NCI-H460 (cell line): Measurements from ENCODE around the gene PROZ. TPM values are rescaled to one million over a fixed set of nuclear protein-coding genes. Genes with fewer than 3 reads are reported as not detected.

Experiments
- DNase-seq: peaks from one replicate; pipeline ENCODE4 v3.0.0-alpha.2; 2016; ENCODE audit warnings: low read depth; ENCODE audit errors: extremely low read depth
- total RNA-seq: library from RNA; depleted of rRNA; stranded (reverse); fragments of >200 nt; shearing (Covaris generic); gene quantifications from 2 replicates; pipeline ENCODE4 v1.2.3, GENCODE V29; 2014

The PROZ gene
- total RNA-seq, 1 experiment from 2014 or later, result not detected

DNA sequence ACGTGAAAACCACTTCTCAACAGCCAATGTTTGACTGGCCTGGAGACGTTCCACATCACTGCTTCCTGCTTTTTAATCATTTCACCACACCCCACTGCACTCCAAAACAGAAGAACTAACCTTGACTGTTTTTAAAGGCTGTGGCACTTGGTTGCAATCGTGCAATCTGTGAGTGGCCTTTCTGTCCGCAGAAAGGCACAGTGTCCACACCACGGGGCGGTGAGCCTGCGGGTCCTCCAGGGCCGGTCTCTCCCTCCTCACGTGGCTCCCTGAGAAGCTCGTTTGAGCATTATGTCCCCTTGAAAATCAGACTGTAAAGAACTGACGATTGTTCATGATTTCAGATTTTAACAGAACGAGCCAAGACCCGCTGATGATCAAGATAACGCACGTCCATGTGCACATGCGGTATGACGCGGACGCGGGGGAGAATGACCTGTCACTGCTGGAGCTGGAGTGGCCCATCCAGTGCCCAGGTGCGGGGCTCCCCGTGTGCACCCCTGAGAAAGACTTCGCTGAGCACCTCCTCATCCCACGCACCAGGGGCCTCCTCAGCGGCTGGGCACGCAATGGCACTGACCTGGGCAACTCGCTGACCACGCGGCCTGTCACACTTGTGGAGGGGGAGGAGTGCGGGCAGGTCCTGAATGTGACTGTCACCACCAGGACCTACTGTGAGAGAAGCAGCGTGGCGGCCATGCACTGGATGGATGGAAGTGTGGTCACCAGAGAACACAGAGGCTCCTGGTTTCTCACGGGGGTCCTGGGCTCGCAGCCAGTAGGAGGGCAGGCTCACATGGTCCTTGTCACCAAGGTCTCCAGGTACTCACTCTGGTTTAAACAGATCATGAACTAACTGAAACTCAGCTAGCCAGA is 13.0 kb downstream of the PROZ start:
- no peak for DNase-seq

DNA sequence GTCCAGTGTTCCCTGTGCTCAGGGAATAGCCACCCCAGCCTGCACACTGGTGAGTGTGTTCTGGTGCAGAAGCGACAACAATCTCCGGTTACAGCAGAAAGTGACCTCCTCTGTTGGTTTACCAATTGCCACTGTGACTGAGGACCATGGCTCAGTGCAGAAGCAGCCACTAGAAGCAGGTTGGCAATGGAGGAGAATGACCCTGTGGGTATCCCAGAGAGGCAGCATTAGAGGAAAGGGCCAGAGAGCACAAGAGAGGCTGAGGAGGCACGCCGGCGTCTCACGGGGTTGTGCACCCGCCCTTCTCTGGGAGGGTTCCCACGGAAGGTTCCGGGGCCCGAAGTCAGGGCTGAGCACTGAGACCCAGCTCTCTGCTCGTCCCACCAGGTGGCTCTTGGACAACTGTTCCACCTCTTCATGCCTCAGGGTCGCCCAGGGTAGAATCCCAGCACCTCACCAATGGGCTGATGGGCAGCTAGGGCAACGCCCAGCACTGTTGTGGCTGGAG is 14.0 kb downstream of the PROZ start:
- no peak for DNase-seq

DNA sequence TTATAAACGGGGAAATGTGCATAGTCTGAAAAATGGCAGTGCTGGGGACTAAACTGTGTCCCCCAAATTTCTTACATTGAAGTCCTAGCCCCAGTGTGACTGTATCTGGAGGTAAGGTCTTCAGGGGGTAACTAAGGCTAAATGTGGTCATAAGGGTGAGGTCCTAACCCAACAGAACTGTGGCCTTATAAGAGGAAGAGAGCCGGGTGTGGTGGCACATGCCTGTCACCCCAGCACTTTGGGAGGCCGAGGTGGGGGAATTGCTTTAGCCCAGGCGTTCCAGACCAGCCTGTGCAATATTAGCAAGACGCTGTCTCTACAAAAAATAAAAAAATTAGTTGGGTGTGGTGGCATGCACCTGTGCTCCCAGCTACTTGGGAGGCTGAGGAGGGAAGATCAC is 17.8 kb downstream of the PROZ start:
- DNase-seq, result no peak

DNA sequence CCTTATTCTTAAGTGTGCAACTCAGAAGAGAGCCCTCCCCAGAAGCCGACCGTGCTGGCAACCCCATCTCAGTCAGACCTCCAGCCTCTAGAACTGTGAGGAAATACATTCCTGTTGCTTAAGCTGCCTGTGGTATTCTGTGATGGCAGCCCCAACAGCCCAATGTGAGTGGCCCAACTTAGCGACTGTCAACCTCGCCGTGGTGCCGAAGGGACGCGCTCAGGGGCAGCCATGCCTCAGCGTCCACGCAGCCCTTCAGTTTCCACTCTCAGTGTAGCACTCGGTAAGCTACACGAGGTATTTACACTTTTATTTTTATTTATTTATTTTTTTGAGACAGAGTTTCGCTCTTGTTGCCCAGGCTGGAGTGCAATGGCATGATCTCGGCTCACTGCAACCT is 18.4 kb downstream of the PROZ start:
- DNase-seq, result no peak

DNA sequence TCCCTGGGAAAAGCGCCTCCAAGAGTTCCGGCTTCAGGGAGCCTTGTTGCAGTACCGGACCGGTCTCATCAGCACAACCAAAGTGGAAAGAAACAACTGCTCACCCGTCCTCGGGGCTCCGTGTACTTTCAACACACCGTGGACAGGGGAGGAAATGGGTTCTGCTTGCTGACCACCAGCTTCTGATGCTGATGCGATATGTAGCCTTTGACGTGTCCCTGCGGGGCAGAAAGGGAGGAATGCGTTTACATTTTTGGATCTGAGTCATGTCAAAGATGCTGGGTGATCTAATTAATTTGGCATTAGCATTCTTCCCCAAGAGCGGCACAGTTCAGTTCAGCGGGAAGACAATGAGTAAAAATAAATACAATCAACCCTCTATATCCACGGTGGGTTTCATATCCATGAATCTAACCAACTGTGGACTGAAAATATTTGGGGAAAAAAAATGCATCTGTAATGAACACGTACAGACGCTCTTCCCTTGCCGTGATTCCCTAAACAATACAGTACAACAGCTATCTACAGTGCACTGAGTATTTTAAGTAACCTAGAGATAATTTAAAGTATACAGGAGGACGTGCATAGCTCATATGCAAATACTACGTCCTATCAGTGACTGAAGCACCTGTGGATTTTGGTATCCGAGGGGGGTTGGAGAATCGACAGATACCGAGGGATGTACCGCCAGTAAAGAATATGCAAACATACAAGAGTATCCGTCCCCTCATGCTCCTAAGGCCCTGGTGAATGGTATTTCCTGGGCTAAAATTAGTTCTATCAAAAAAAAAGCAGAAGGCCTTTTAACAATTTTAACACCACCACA is 19.8 kb downstream of the PROZ start:
- DNase-seq, result no peak

DNA sequence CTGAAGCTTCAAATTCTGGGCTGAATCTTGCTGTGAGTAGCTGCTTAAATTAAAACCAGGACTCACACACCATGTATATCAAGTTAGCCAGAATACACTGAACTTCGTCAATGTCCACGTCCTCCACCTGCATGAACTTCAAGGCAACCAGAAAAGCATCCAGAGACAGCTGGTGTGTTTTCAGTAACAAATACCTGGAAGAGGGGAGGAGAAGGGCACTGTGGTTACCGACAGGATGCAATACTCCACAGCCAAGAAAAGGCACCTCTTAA is 20.4 kb downstream of the PROZ start:
- DNase-seq, result no peak

DNA sequence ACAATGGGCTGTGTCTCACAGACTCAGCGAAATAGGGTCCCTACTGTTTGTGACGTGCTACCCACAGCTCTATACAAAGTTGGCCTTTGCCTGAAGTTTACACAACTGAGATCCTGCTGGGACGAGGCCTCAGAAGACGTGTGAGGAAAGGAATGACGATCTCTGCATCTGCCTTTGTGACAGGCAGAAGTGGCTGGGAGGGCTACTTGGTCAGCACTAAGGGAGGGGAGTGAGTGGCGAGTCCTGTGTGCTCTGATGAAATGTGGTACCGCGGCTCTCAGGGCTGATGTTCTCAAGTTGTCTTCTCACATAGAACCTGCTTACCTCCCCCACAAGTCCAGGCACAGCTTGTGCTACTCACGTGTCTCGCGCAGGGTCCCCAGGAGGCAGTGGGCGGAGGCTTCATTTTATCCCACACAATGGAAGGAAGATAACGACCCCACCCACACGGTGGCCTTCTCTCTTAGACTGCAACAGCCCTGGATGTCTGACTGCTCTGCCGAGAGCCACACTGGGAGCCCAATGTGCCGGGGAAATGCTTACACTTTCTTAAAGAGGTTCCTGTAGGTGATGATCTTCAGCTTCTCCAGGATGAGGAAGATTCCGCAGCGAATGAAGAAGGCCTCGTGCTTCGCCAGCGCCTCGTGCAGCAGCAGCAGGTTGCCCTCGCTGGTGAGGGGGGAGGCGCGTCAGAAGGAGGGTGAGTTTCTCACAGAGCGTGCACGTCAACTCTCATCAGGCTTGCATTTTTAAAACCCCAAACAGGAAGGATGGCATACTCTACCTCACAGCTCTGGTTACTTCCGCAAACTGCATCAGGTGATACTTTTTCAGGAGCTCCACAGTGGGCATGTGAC is 21.2 kb downstream of the PROZ start:
- DNase-seq, result no peak

DNA sequence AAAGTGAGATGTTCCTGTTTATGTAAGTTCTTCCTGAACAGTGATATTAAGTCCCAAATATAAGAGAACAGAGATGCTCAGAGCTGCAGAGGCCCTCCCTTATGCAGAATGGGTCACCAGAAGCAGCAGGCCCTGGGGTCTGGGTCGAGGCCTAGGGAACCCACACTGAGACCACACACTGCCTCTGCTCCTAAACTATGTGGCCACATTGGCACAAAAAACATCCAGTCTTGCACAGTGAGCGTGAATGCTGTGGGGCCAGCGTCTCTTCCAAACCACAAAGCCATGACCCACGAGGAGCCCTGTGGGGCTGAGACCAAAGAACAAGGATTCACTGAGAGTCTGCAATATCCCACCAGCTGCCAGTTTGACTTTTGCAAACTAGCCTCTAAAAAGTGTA is 23.6 kb downstream of the PROZ start:
- DNase-seq, result no peak

DNA sequence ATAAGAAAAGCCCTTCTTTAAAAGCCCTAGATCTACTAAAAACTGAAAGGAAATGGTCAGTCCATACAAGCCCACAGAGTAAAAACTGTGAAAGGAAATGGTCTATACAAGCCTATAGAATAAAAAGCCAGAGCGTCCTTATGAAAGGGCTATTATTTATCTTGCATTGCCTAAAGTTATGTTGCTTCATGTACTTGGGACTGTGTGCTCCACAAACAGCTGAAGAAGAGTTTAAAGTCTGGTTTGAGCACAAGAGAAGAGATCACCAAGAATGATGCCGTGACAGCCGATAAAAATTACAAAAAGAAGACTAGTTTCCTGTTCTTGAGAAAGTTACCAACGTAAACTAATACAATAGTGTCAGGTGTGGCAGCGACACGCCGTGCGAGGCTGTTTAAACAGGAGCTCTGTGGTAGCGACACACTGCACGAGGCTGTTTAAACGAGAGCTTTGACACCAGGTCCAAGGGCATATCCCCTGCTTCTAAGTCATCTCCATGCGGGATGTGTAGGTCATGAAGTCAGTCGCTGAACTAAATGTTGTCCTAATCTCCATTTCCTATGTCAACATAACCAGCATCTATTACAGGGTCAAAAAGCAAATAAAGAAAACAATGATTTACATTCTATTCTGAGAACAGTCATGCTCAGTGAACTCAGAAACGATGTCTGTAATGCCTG is 25.1 kb downstream of the PROZ start:
- no peak for DNase-seq

DNA sequence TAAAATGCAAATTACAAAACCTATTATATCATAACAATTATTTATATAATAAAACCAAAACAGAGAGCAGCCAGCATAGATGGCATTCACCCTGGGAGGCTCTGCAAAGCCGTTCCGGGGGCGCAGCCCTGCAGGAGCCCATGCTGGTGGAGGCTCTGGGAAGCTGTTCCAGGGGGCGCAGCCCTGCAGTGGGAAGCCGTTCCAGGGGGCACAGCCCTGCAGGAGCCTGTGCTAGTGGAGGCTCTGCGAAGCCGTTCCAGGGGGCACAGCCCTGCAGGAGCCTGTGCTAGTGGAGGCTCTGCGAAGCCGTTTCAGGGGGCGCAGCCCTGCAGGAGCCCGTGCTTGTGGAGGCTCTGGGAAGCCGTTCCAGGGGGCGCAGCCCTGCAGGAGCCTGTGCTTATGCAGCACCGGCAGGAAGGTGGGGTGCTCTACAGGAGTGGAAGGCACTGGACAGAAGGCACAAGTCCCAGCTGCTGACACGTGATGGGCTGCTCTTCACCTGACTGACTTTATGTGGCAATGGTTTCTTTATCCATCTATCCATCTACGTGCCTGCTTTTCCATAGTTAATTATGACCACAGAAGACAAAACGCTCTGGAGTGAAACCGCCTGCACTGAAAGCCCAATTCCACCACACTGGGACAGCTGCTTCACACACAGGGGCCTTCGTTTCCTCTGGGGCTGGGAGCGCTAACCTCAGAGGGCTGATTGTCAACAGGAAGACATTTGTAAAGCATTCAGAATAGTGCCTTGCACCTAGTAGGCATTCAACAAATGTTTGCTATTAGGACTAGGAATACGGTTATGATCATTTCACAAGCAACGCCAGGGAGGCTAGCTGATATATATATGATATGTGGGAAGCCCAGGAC is 26.4 kb downstream of the PROZ start:
- DNase-seq, result no peak

DNA sequence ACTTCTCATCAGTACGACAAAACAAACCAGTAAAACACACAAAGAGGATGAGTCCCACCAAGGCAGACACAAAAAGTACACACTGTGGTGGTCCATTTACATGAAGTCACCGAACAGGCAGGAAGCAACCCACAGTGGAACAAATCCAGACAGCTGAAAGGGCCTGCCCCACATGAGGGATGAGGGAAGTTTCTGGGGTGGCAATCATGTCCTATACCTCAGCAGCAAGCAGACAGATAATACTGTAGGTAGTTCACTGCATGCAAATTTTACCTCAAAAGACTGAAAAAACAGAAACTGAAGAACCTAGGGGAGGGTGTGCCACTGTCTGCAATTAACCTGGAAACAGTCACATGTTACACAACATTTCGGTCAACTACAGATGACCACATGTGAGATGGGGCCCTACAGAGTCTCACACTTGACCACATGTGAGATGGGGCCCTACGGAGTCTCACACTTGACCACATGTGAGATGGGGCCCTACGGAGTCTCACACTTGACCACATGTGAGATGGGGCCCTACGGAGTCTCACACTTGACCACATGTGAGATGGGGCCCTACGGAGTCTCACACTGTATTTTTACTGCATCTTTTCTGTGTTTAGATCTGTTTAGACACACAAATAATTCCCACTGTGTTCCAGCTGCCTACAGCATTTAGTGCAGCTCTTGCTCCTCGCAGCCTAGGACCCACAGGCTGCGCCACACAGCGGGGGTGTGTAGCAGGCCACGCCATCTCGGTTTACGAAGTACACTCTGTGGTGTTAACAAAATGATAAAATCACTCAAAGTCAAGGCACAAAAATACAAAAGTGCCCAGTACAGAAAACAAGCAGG is 27.8 kb downstream of the PROZ start:
- DNase-seq, result no peak

DNA sequence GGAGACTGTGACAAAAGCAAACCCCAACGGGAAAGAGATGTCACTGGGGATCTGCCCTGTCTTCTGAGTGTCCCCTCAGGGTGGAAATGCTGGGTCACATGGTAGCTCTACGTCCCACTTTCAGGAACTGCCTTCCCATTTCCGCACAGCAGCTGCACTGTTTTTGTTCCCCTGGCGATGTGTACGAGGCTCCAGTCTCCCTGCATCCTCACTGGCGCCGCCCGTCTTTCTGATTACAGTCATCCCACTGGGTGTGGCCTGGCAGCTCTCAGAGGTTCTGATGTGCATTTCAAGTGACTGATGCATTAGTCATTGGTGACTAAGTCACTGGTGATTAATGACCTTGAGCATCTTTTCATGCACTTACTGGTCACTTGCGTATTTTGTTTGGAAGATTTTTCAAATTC is 28.8 kb downstream of the PROZ start:
- peak; percentile 98 for DNase-seq

DNA sequence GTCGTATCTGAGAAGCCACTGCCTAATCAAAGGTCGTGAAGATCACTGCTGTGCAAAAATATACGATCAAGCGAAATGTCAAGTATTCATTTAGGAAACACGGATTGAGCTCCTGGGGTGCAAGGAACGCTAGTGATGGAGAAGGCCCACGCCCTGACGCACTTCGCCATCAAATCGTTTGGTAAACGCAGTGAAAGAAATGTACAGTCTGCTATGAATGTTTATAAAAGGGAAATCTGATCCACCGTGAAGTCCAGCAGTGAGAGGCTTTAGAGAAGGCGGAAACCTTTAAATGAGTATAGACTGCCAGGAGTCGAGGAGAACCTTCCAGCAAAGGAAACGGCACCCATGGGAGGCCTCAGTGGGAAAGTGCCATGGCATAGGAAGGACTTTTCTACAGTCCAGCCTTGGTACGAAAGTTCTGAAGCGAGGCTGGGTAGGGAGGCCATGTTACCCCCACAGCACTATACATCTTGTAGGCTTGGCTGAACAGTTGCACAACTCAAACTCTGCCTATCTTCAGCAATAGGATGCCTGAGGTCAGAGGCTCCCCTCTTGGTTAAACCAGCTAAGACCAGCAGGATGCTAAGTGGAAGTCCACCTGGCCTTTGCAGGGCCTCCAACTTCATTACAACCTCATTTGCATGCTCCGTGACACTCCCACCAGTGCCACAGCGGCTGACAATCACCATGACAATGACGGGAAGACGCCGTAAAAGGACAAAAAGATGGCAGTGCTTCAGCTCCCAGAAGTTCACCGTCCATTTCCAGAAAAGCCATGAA is 29.6 kb downstream of the PROZ start:
- peak; percentile 79 for DNase-seq

DNA sequence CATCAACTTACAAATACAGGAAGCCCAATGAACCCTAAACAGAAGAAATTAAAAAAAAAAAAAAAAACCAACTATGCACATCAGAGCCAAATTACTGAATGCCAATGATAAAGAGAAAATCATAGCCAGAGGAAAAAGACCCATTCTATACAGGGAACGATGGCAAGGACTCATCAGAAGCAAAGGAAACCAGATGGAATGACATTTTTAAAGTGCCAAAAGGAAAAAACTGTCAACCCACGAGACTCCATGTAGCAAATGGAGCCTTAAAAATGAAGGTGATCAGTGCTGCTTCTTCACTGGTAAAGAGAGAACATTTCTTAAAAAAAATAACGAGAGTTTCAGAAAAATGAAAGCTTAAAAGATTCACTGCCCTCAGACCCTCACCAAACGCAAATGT is 31.7 kb downstream of the PROZ start:
- DNase-seq, result no peak

DNA sequence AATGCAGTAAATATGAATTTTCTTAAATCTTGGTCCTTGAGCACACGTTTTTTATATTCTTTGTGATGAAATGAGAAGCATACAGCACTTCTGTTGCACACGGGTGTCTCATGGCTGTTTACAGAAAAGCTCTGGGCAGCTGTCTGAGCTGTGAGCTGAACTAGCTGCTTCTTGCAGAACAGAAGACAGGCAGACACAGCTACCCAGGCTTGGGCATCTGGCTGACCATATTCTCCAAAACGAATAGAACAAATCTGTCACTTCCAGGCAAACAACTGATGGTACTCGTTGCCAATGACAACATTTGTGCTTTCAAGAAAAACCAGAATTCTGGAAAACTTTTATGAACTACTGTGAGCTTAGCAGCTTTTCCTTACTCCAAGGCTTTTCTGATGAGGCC is 33.8 kb downstream of the PROZ start:
- no peak for DNase-seq

DNA sequence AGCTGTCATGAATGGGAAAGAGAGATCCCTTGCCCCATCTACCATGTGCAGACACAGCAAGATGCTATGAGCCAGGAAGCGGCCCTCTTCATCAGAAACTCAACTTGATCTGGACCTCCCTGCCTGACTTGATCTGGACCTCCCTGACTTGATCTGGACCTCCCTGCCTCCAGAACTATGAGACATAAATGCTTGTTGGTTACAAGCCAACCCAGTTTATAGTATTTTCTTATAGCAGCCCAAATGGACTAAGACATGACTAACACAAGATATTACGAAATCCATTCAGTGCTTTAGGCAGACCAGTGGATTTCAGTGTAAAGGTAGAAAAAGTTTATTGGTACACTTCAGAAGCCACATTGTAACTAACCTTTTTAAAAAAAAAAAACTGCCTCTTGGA is 34.5 kb downstream of the PROZ start:
- no peak for DNase-seq

DNA sequence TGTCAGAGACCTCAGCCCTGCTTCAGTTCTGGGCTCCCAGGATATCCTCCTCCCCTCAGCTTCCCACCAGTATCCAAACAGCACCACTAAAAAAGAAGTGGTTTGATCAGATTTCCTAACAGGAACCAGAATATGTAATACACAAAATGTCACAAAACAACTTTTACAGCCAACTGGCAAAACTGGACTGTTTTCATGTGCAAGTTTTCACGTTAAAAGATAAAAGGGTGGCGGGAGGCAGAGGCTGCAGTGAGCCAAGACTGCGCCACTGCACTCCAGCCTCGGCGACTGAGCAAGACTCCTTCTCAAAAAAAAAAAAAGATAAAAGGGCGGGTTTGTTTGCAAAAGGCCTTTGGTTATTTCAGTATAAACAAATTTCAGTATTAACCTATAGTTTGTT is 36.9 kb downstream of the PROZ start:
- DNase-seq, result no peak
